Myocyte (in vitro differentiated cells): ENCODE measurements around the gene PRTN3. TPM values are rescaled to one million over a fixed set of nuclear protein-coding genes. Genes with fewer than 3 reads are reported as not detected.
A peak's percentile ranks its signal among the peaks of the same experiment; 100 is the strongest.

ENCODE experiments used
- DNase-seq: peaks from one replicate; pipeline ENCODE4 v3.0.0-alpha.2; 2012; ENCODE audit warnings: low read depth
- polyA plus RNA-seq: library from polyadenylated mRNA; unstranded; fragments of >200 nt; gene quantifications from one replicate; pipeline ENCODE4 v1.2.1, GENCODE V29; 2012; ENCODE audit warnings: missing spikeins
- total RNA-seq: library from RNA; depleted of rRNA; stranded (reverse); fragments of >200 nt; gene quantifications from 2 replicates; pipeline ENCODE4 v1.2.3, GENCODE V29; 2014

Gene PRTN3, protein sequence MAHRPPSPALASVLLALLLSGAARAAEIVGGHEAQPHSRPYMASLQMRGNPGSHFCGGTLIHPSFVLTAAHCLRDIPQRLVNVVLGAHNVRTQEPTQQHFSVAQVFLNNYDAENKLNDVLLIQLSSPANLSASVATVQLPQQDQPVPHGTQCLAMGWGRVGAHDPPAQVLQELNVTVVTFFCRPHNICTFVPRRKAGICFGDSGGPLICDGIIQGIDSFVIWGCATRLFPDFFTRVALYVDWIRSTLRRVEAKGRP
- total RNA-seq, result not detected in 2 replicates
- polyA plus RNA-seq, result not detected

DNA sequence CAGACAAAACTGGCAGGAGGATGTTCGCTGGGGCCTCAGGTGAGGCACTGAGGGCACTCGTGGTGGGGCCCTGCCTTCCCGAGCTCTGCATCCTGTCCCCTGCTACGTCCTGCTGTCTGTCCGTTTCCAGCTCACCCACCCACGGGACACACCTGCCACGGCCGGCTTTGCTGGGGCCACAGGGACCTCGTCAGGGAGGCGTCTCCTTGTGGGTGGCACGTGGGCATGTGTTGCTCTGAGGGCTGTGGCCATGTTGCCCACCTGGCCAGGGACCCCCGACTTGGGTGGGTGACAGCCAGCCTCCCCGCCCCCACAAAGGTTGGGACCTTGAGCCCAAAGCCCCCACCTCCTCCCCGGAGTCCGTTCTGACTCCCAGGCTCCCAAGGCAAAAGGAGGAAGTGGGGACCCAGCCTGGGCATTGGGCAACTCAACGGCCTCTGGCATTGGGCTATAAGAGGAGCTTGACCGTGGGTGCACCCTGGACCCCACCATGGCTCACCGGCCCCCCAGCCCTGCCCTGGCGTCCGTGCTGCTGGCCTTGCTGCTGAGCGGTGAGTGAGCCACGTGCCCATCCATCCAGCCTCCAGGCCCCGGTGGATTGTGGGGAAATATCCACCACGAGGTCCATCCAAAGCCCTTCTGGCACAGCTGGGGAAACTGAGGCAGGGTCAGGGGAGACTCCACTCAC is at the start of gene PRTN3:
TSS of gene PRTN3 (plus strand) at position 481 of the 688 bp plus-strand sequence. CDS start at position 491, 10 bp downstream.
- DNase-seq, result no peak

DNA sequence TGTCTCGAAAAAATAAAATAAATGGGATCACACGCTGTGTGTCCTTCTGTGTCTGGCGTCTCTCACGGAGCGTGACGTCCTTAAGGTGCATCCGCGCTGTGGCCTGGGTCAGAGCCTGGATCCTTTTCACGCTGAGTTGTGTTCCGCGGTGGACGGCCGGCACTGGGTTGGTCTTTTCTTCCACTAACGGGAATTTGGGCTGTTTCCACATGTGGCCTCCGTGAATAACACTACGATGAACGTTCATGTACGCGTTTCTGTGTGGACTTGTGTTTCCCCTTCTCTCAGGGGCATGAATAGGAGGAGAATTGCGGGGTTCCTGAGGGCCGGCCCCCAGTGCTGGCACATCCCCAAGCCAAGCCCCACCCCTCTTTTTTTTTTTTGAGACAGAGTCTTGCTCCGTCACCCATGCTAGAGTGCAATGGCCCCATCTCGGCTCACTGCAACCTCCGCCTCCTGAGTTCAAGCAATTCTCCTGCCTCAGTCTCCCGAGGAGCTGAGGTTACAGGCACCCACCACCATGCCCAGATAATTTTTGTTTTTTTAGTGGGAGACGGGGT is 49.7 kb upstream of the PRTN3 start:
- DNase-seq, result no peak

DNA sequence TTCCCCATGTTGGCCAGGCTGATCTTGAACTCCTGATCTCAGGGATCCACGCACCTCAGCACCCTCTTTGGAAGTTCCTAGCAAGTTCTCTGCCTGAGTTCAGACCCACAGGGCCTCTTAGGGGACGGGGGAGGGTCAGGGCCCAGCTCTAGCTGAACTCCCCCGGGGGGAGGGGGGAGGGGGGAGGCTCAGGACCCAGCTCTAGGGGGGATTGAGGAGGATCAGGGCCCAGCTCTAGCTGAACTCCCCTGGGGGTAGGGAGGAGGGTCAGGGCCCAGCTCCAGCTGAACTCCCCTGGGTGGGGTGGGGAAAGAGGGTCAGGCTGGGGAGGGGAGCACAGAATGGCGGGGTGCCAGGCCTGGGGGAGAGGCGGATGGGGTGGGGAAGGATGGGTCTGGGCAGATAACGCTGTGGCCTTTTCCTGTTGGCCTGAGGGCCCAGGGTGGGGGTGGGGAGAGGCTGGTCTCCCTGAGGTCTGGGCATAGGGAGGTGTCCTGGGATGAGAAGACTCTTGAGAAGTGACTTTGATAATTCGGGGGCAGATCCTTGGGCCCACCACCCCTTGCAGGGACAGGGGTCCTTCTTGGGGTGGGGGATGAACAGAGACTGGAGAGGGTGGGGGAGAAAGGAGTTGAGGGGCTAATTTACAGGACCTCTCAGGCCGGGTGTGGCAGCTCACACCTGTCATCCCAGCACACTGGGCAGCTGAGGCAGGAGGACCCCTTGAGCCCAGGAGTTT is 49.1 kb upstream of the PRTN3 start:
- DNase-seq, result no peak

DNA sequence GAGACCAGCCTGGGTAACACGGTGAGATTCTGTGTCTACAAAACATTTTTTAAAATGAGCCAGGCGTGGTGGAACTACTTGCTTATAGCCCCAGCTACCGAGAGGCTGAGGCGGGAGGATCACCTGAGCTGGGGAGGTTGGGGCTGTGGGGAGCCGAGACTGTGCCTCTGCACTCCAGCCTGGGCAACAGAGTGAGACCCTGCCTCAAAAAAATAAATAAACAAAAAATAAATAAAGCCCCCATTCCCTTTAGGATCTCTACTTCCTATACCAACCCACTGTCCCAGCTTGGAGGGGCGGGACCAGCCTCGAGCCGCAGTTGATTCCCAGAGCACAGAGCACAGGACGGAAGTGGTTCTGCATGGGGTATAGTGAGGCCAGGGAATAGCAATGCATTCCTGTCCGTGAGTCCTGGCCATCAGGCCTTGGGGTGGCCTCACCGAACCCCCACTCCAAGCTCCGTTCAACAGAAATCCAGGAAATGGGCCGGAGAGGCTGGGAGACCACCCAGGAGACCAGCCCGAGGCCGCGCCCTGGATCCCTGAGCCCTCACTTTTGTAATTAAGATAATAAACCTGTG is 48.4 kb upstream of the PRTN3 start:
- no peak for DNase-seq

DNA sequence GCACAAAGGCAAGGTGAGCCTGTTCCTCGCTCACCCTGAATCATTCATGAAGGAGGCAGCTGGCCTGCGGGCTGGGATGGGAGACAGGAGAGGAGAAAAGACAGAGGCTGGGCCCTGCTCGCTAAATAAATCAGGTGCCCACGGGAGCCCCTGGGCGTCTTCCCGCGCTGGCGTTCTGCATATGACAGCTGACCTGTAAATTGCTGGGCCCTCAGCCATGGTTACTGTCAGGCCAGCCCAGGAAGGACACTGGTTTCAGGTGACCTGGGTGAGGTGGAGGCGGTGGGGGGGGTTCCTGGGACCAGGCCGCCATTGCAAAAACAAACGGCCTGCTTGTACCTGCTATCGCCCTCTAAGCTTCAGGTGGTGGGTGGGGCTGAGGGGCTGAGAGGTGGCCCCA is 47.0 kb upstream of the PRTN3 start:
- DNase-seq, result no peak

DNA sequence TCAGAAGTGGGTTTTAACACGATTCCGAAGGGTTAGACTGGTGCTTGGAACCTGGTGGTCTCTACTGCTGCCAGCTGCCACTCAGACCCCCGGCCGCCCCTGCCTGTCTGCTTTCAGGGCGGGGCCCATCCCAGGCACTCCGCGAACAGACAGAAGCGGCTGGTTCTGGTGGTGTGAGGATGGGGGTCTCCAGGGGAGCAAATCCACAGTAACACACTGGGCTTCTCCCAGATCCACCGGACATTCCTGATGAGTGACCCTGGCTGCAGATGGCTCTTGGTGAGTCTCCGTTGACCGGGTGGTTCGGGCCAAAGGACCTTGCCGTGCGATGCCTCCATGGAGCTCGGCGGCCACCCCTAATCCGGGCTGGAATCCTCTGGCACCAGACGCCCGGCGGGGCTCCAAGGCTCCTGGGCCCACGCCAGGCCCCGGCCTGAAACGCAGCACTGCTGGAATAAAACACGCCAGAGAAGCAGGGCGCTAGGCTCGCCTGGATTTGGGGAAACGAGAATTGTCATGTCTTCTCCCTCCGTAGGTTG is 45.7 kb upstream of the PRTN3 start:
- DNase-seq, result no peak

DNA sequence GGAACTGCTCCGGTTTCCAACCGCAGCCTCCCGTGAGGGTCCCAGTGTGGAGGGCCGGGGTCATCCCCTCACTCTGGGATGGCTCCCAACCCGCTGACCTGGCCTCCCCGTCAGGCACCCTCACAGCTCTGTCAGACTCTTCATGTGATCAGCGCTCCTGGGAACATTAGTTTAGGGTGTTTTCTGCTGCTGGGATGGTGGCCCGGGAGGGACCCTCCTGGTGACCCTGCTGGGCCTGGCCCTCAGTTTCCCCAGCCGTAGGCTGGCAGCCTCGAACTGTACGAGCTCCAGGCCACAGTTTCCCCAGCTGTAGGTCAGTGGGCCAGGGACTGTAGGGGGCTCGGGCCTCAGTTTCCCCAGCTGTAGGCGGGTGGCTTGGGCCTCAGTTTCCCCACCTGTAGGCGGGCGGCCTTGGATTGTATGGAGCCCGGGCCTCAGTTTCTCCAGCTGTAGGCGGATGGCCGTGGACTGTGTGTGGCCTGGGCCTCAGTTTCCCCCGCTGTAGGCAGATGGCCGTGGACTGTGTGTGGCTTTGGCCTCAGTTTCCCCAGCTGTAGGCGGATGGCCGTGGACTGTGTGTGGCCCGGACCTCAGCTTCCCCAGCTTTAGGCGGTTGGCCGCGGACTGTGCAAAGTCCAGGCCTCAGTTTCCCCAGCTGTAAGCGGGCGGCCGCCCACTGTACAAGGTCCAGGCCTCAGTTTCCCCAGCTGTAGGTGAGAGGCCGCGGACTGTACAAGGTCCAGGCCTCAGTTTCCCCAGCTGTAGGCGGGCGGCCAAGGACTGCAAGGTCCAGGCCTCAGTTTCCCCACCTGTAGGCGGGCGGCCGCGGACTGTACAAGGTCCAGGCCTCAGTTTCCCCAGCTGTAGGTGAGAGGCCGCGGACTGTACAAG is 44.9 kb upstream of the PRTN3 start:
- no peak for DNase-seq

DNA sequence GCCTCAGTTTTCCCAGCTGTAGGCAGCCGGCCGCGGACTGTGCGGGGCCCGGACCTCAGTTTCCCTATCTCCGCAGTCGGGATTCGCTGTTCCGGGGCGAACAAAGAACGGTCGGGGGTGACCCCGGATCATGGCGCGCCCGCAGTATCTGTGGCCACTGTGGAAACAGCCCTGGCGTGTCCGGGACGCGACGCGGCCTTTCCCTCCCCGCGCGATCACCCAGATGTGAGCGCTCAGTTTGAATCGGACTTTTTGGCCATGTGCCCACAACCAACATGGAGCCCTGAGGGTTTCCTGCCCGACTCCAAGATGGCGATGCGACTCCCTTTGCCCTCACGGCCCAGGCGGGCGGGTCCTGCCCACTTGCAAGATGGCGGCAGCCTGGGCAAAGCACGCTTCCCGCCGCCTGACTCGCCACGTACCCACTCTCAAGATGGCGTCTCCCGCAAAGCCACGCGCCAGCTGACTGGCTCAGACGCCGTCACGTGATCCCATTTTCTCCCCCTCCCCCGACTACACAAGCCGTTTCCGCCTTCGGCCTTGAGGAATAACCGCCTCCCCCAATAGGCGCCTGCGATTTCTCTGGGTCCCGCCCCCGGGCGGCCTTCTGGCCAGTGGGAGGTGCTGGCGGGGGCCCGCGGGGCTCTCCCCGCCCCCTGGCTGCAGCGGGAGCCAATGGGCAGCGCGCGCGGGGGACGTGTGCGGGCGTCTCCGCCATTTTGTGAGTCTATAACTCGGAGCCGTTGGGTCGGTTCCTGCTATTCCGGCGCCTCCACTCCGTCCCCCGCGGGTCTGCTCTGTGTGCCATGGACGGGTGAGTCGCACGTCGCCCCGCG is 43.9 kb upstream of the PRTN3 start, which contains the start of gene PTBP1:
TSS of gene PTBP1 (plus strand) at position 761 of the 836 bp plus-strand sequence. CDS start at position 807, 46 bp downstream.
- DNase-seq, result peak; percentile 100

DNA sequence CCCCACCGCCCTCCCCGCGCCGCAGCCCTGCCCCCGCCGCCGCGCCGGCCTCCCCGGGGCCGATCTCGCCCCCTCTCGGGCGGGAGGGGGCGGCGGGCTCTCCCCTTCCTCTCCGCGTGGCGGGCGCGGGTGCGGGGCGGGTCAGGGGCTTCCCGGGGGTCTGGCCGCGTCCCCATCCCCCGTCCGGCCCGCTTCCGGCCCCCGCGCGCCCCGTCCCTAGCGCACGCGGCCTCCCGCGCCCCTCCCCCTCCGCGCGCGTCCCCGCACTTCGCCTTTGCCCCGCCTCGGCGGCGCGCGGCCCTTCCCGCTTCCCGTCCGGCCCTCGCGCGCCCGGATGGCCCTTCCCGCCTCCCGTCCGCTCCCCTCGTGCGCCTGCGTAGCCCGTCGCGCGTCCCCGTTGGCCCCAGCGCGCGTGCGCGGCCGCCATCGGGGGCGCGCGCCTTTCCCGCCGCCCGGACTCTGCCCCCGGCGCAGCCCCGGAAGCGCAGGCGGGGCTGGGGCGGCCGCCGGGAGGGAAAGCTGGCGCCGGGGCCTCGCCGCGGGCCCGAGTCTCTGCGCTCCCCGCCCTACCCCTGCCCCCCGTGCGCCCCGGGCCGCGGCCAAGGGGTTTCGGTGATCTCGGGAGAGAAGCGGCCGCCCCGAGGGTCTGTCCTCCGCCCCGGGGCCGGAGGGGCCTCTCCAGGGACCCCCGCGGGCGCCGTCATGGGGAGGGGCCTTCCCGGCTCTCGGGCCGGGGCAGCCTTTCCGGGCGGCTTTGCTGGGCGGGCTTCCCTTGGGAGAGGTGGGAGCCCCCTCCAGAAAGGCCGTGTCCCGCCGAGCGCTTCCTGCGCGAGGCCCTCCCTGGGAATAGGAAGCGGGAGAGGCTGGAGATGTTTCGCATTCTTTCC is 43.0 kb upstream of the PRTN3 start:
- DNase-seq, result peak; percentile 88

DNA sequence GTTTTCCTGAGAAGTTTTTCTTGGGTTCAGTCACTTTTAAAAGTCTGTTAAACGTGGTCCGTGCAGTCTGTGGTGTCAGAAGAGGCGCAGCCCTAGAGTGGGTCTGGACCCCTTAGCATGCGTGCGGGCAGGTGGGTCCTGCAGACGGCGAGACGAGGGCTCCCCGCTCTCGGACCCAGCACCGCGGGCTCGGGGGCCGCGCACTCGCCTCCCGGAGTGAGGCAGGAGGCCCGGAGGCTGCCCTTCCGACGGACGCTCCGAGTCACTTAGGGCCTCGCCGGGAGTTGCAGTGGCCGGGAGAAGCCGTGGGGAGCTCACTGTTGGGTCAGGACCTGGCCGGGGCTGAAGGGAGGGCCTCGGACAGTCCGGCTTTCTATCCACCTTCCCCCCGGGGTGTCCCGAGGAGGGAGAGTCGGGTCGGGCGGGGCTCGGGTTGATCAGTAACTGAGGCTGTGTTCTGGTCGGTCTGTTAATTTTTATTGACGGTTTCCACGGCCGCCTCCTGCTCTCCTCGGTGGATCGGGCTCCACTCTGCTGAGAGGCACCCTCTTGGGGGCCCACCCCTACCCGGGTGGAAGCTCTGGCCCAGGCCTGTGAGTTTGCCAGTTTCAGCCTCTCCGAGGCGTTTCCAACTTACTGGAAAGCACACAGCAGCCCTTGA is 42.3 kb upstream of the PRTN3 start:
- DNase-seq, result no peak

DNA sequence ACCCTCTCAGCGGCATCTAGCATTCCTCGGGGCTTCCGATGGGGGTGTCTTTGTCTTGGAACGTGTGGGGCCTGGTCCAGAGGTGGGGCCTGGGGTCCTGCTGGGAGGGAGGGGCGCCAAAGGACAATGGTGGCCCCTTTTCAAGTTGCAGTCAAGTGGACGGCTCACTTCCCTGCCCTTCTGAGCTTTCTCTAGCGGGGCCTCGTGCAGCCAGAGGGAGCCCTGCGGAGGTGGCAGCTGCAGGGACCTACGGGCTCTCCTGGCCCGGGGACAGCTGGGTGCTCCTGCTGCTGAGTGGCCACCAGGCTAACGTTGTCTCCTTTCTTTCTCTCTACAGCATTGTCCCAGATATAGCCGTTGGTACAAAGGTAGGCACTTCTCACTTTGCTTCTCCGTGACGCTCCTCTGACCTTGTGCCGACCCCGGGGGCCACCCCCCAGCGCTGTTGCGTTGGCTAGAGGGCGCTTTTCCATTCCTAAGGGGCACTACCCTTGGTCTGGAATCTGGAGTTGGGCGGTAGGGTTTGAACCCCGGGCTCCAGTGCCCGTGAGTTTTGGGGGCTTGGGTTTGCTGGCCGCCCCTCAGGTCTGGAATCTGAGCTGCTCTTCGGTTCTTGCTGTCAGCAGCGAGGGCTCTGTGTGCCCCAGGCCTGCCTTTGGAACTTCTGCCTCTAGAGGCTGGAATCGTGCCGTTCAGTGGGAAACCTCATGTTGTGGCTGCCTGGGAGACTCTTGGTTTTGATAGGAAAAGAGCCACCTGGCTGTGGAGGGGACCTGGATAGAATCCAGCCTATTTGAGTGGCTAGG is 41.5 kb upstream of the PRTN3 start:
- DNase-seq, result peak; percentile 77

DNA sequence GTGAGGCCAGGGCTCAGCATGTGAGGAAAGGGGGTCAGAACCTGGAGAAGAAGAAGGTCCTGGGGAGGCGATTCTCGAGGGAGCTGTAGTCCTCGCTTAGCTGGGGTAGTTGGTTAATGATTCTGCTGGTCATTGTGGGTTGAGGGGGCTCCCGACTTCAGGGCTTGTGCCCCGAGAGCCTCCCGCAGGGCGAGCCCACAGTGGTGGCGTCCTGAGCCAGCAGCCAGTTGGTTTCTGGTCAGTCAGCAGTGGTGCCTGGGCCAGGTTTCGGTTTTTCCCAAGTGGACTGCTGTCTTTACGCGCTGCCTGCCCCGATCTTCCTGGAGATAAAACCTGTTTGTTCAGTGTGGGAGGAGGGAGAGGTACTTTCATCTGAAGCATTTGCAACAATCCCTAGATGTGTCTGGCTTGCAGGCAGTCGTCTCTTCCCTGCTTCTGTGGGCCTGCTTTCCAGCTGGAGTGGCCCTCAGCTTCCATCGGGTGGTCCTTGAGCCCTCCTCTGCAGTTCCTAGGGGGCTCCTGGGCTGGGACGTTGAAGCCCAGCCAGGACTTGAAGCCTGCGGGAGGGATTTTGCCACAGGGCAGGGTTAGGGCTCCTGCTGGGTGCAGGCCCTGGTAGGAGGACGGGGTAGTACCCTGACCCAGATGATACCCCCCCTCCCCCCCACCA is 40.3 kb upstream of the PRTN3 start:
- peak; percentile 29 for DNase-seq

DNA sequence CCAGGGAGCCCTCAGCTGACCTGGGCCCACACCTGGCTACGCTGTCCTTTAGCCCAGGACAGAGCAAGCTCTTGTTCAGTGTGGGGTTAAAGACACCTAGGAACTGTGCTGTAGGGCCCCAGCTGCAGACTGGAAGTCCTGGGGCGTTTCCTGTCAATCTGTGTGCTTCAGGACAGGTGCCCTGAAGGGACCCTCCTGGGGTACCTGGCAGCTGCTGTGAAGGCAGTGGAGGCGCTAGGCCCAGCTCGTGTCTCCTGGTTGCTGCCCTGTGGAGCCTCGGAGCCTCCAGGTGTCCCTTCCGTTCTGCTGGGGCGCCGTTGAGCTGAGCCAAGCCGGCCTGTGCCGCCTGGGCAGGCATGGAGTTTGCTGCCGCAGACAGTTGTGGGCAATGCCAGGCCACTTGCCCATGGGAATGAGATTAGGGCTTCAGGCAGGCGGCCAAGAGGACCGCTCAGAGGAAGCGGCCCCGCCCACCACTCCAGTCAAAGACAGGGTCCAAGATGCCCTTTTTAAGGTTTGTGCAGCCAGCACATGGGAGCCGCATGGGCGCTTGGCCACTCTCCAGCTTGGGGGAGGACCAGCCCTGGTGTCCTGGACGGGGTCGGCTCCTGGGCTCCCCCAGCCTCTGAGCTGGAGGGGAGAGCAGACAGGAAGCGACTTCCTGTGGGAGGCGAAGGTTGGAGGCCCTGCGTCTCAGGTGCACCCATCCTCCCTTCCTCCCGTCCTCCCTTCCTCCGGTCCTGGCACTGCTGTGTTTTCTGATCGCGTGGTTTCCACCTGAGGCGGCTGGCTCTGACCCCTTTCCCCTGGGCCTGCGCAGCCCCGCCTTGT is 39.6 kb upstream of the PRTN3 start:
- DNase-seq, result peak; percentile 92

DNA sequence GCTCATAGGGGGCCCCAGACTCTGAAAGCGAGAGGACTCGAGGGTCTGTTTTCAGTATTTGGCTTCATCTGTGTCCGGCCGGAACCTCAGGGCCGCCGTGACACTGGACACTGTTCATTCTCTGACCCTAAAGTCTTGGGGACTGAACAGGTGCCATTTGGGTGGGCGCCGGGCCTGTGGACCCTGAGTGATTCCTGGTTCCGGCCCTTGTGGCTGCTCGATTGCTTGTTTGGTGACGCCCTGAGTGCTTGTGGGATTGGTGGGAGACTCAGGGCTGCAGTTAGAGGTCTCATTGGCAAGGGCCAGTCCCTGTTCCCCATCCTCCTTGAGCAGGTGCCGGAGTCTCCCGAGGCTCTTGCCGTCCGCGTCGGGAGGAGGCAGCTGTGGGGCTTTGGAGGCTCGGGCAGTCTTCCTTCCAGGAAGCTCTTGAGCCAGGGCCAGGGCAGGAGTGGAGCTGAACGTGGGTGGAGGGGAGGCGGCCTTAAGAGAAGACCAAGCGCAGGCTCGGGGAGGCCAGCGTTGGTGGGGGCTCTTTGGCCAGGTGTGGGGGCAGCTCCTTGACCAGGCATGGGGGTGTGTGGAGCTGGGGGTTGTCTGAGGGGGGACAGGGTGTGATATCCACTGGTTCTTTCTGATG is 38.8 kb upstream of the PRTN3 start:
- DNase-seq, result peak; percentile 91
